ENCODE measurements around the gene MTCL1.

GRCh38 chr18:8662560-8663255 lies 42.6 kb upstream of the MTCL1 start:
- TF ChIP-seq CTCF (conservative IDR thresholded peaks at IDR 0.05; ENCODE audit: low read depth, low read length) (no peak), EZH2 (IDR thresholded peaks at IDR 0.05; ENCODE audit: borderline replicate concordance, low read depth, low read length, poor library complexity, severe bottlenecking) (no peak)

Data from A673 (cell line).